DMS153 (cell line): ENCODE data around the gene TEAD1.

Experiments used
- DNase-seq: peaks from one replicate; lab custom pipeline; 2025; lab: John Stamatoyannopoulos, UW

Gene TEAD1

GRCh38 chr11:12673924-12674570 is at the start of gene TEAD1:
Gene TEAD1, plus strand, starts transcription at chr11:12674421.
- peak; percentile 85 for DNase-seq

GRCh38 chr11:12624595-12624994 is 49.6 kb upstream of the TEAD1 start:
- no peak for DNase-seq

GRCh38 chr11:12625438-12626071 is 48.7 kb upstream of the TEAD1 start:
- DNase-seq, result no peak

- DNase-seq, result no peak
Observed at GRCh38 chr11:12626616-12627015, 47.6 kb upstream of the TEAD1 start.

- DNase-seq, result no peak
Observed at GRCh38 chr11:12628314-12628713, 45.9 kb upstream of the TEAD1 start.

GRCh38 chr11:12629601-12630313 is 44.5 kb upstream of the TEAD1 start:
- no peak for DNase-seq

- DNase-seq, result no peak
Observed at GRCh38 chr11:12631651-12632050, 42.6 kb upstream of the TEAD1 start.

GRCh38 chr11:12634329-12634728 is 39.9 kb upstream of the TEAD1 start:
- DNase-seq, result no peak

- no peak for DNase-seq
Observed at GRCh38 chr11:12636871-12637410, 37.3 kb upstream of the TEAD1 start.

GRCh38 chr11:12639388-12639787 is 34.8 kb upstream of the TEAD1 start:
- no peak for DNase-seq

GRCh38 chr11:12640355-12640754 is 33.9 kb upstream of the TEAD1 start:
- no peak for DNase-seq

- DNase-seq, result no peak
Observed at GRCh38 chr11:12640926-12641849, 33.0 kb upstream of the TEAD1 start.

- DNase-seq, result no peak
Observed at GRCh38 chr11:12642040-12642439, 32.2 kb upstream of the TEAD1 start.

- DNase-seq, result no peak
Observed at GRCh38 chr11:12642806-12643428, 31.3 kb upstream of the TEAD1 start.

- no peak for DNase-seq
Observed at GRCh38 chr11:12646478-12646877, 27.7 kb upstream of the TEAD1 start.

- DNase-seq, result no peak
Observed at GRCh38 chr11:12653729-12654128, 20.5 kb upstream of the TEAD1 start.

GRCh38 chr11:12655842-12656241 is 18.4 kb upstream of the TEAD1 start:
- no peak for DNase-seq

GRCh38 chr11:12657336-12657735 is 16.9 kb upstream of the TEAD1 start:
- no peak for DNase-seq

- DNase-seq, result no peak
Observed at GRCh38 chr11:12657981-12658380, 16.2 kb upstream of the TEAD1 start.

- no peak for DNase-seq
Observed at GRCh38 chr11:12662101-12662689, 12.0 kb upstream of the TEAD1 start.

- no peak for DNase-seq
Observed at GRCh38 chr11:12664385-12664784, 9.8 kb upstream of the TEAD1 start.
